Measurements from ENCODE around the gene LOXL3. TPM values are rescaled to one million over a fixed set of nuclear protein-coding genes. Genes with fewer than 3 reads are reported as not detected.

LOXL3 gene
- total RNA-seq, 1 experiment from 2014 or later: 0.88 TPM

DNA sequence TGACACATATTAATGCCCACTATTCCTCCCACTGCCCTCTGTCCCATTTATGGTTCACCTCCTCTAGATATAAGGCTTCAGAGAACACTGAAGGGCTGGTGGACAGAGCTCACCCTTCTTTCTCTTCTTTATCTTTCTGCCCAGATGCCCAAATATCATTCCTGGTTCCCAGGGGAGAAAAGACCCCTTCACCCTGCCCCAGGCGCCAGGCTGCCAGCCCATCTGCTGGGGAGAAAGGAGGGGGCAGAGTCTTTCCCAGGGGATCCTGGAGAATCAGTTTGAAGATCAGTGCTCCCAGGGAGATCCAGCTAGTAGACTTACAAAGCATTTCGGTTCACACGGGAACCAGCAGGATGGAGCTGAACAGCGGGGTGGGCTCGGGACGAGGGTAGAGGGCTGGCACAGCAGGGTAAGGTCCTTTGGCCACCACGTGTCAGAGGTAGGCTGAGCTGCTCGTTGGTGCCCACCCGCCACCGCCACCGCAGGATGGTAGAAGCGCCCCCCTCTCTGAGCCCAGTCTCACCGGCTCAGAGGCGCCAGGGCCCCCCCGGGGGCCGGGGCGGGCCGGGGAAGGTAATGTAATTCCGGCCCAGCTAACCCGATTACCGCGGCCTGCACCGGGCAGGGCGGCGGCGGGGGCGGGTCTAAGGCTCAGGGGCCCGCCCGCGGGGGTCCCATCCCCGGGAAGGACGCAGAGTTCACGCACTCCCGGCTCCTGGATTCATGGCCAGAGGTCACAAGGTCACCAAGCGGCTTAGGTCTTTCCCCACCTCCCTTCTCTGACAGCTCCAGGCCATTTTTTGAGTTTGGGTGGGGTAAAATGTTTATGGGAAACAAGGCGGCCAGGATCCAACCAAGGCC, 40.8 kb downstream of the LOXL3 start:
- CTCF ChIA-PET: no interaction called here
- Histone ChIP-seq H3K4me3 (ENCODE audit: low read depth, low read length, poor library complexity, severe bottlenecking) (no peak overlapping the region), H3K27me3 (replicated peaks; ENCODE audit: insufficient read depth, low read depth, low read length, poor library complexity) (peaks cover 51% of the 10 kb centered on the region), H3K27ac (ENCODE audit: low read depth, low read length, poor library complexity, severe bottlenecking) (no peak overlapping the region), H3K4me1 (ENCODE audit: insufficient read depth, low read length, poor library complexity, severe bottlenecking) (peaks cover 27% of the 10 kb centered on the region), H3K36me3 (ENCODE audit: insufficient read depth, low read length, poor library complexity, severe bottlenecking) (no peaks in the 10 kb centered on the region), H3K9me3 (ENCODE audit: low read depth, low read length, poor library complexity, severe bottlenecking) (no peaks in the 10 kb centered on the region)
- POLR2A ChIA-PET (ENCODE audit: low non-redundant PET): interaction anchor here (0.5 to 0.6 kb wide), 2 partner anchors 51 to 62 kb away, joined by 3 to 7 read pairs; no protein-coding TSS in a partner anchor
- no TSS peak for BruUV-seq (replicated peaks)
- intact Hi-C loops (cut with micrococcal nuclease; ENCODE audit: unreplicated experiment): no loop called here
- DNase-seq (ENCODE audit: low spot score): no peak
- peak; percentile 27 for TF ChIP-seq EZH2 (IDR thresholded peaks at IDR 0.05; ENCODE audit: borderline replicate concordance, low read depth, low read length, poor library complexity, severe bottlenecking)
- TF ChIP-seq, protein P1, sequence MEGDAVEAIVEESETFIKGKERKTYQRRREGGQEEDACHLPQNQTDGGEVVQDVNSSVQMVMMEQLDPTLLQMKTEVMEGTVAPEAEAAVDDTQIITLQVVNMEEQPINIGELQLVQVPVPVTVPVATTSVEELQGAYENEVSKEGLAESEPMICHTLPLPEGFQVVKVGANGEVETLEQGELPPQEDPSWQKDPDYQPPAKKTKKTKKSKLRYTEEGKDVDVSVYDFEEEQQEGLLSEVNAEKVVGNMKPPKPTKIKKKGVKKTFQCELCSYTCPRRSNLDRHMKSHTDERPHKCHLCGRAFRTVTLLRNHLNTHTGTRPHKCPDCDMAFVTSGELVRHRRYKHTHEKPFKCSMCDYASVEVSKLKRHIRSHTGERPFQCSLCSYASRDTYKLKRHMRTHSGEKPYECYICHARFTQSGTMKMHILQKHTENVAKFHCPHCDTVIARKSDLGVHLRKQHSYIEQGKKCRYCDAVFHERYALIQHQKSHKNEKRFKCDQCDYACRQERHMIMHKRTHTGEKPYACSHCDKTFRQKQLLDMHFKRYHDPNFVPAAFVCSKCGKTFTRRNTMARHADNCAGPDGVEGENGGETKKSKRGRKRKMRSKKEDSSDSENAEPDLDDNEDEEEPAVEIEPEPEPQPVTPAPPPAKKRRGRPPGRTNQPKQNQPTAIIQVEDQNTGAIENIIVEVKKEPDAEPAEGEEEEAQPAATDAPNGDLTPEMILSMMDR (conservative IDR thresholded peaks at IDR 0.05; ENCODE audit: low read depth, low read length): no peak

DNA sequence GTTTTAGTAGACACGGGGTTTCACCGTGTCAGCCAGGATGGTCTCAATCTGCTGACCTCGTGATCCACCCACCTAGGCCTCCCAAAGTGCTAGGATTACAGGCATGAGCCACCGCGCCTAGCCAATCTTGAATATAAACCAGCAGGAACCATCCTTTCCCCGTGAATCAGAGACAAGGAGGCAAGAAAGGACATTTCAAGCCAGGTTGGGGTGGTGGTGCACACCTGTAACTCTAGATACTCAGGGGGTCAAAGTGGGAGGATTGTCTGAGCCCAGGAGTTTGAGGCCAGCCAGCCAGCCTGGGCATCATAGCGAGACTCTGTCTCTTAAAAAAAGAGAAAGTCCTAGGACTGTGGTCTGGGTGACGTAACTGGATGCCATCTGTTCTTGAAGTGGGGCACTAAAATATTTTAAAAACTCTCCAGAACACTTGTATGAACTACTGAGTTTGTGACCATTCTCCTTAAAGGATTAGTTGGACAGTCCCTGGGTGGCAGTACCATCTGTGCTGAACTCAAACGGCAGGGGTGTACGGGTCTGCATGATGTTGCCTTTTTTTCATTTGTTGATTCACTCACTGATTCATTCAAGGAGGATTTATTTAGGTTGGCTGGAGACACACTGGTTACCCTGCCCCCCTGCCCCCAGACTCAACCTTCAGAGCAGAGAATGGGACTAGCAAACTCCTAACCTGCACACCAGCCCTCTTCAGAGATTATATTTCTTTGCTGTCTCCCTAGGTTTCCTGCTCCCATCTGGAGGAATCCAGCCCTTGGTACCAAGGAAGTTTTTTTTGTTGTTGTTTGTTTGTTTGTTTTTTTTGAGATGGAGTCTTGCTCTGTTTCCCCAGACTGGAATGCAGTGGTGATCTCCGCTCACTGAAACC, 42.4 kb downstream of the LOXL3 start:
- intact Hi-C loops (cut with micrococcal nuclease; ENCODE audit: unreplicated experiment): no loop called here
- Histone ChIP-seq H3K4me3 (ENCODE audit: low read depth, low read length, poor library complexity, severe bottlenecking) (no peak overlapping the region), H3K27ac (ENCODE audit: low read depth, low read length, poor library complexity, severe bottlenecking) (no peak overlapping the region), H3K36me3 (ENCODE audit: insufficient read depth, low read length, poor library complexity, severe bottlenecking) (no peaks in the 10 kb centered on the region), H3K4me1 (ENCODE audit: insufficient read depth, low read length, poor library complexity, severe bottlenecking) (peaks cover 30% of the 10 kb centered on the region), H3K9me3 (ENCODE audit: low read depth, low read length, poor library complexity, severe bottlenecking) (no peaks in the 10 kb centered on the region), H3K27me3 (replicated peaks; ENCODE audit: insufficient read depth, low read depth, low read length, poor library complexity) (peaks cover 38% of the 10 kb centered on the region)
- TF ChIP-seq EZH2 (IDR thresholded peaks at IDR 0.05; ENCODE audit: borderline replicate concordance, low read depth, low read length, poor library complexity, severe bottlenecking): no peak
- TF ChIP-seq, protein P1 (conservative IDR thresholded peaks at IDR 0.05; ENCODE audit: low read depth, low read length): no peak
- ChIA-PET POLR2A (ENCODE audit: low non-redundant PET) (no interaction called here), CTCF (no interaction called here)
- no TSS peak for BruUV-seq (replicated peaks)
- no peak for DNase-seq (ENCODE audit: low spot score)

DNA sequence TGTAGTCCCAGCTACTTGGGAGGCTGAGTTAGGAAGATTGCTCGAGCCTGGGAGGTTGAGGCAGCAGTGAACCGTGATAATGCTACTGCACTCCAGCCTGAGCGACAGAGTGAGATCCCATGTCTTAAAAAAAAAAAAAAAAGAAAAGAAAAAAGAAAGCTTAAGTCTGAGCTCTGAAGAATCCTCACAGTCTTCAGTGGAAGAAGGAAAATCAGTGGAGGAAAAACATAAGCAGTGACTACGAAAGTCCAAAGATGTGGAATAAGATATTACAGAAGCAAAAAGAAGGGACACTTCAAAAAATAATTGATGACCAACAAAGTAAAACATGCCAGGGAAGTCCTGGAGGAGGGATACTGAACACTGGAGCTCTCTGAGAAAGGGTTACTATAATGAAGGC, 43.5 kb downstream of the LOXL3 start:
- TF ChIP-seq, protein P1 (conservative IDR thresholded peaks at IDR 0.05; ENCODE audit: low read depth, low read length): no peak
- no peak for TF ChIP-seq EZH2 (IDR thresholded peaks at IDR 0.05; ENCODE audit: borderline replicate concordance, low read depth, low read length, poor library complexity, severe bottlenecking)
- peaks cover 28% of the 10 kb centered on the region for H3K27me3 ChIP-seq (replicated peaks; ENCODE audit: insufficient read depth, low read depth, low read length, poor library complexity)
- no peak for DNase-seq (ENCODE audit: low spot score)
- H3K27ac ChIP-seq (ENCODE audit: low read depth, low read length, poor library complexity, severe bottlenecking): no peak overlapping the region
- ChIA-PET POLR2A (ENCODE audit: low non-redundant PET) (no interaction called here), CTCF (no interaction called here)
- no TSS peak for BruUV-seq (replicated peaks)
- intact Hi-C loops (cut with micrococcal nuclease; ENCODE audit: unreplicated experiment): no loop called here
- no peak overlapping the region for H3K4me3 ChIP-seq (ENCODE audit: low read depth, low read length, poor library complexity, severe bottlenecking)
- H3K4me1 ChIP-seq (ENCODE audit: insufficient read depth, low read length, poor library complexity, severe bottlenecking): peaks cover 34% of the 10 kb centered on the region
- H3K9me3 ChIP-seq (ENCODE audit: low read depth, low read length, poor library complexity, severe bottlenecking): no peaks in the 10 kb centered on the region
- H3K36me3 ChIP-seq (ENCODE audit: insufficient read depth, low read length, poor library complexity, severe bottlenecking): peaks cover 8% of the 10 kb centered on the region
